NCI-H1105 treated with DMSO at 0.1 percent for 48 hours (cell line): ENCODE measurements around the gene UFSP2.
"Not testable (repeated sequence)": the region's sequence is repeated elsewhere in the genome, so short reads cannot be mapped to it uniquely, and the experiment has no call there.

Source experiments
- DNase-seq: peaks from one replicate; lab custom pipeline; 2025; lab: John Stamatoyannopoulos, UW

Gene UFSP2

GRCh38 chr4:185384061-185384460, 41.7 kb downstream of the UFSP2 start:
- DNase-seq, result no peak

DNA sequence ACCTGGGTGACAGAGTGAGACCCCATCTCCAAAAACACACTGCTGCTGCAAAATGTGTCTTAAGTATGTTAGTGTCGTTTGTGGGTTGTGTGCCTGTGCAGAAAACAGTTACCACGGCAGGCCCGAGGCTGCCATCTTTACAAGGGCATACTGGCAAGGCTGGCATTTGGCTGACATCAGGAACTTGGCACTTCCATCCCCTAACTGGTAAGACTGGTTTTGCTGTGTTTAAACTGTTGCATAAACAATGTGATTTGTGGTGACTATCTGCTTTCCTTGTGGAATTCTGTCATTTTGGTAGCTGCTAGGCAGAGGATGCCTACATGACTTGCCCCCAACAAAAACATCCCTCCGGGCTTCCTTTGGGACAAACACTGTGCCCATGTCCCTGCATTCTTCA, 42.3 kb downstream of the UFSP2 start:
- DNase-seq, result no peak

DNA sequence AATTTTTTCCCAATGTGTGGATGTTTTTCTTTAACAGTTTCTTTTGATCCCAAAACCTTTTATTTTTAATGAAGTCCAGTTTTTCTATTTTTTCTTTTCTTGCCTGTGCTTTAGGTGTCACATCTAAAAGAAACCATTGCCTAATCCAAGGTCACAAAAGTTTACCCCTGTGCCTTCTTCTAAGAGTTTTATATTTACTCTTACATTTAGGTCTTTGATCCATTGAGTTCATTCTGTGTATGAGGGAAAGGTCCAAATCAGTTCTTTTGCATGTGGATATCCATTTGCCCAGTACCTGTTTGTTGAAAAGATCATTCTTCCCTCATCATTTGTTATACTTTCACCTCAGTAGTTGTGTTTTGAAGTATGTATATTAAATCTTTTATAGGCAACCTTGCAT, 43.0 kb downstream of the UFSP2 start:
- DNase-seq, result no peak

DNA sequence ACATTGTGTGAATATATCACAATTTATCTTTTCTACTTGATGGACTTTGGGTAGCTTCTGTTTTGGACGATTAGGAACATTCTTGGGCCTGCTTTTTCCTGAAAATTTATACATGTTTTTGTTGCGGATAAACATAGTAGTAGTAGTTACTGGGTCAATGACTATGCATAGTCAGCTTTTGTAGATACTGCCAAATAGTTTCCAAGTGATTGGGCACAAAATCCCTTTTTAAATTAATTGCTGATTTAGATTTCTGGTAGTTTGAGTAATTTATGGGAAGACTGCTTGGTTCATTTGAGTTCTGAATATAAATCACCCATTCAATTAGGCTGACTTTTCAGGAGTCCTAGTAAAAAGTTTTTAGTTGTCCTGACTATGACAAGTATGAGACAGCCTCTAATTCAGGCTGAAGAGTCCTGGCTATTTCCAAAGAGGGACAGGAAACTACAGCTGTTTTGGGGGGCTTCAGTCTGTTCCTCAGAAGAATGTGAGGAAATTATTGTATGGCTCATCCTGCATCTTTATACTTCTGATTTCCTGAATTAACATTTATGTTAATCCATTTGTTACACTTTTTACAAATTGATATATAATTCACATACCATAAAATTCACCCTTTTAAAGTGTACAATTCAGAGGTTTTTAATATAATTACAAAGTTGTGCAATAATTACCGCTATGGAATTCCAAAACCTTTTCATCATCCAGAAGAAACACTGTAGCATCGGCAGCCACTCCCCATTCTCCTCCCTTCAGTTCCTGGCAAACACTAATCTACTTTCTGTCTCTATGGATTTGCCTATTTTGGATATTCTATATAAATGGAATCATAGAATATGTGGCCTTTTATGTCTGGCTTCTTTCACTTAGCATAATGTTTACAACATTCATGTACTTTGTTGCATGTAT, 44.2 kb downstream of the UFSP2 start:
- DNase-seq, result no peak

- no peak for DNase-seq
These were observed 45.4 kb downstream of the UFSP2 start for GRCh38 chr4:185380320-185380719.

GRCh38 chr4:185379326-185380295, 46.2 kb downstream of the UFSP2 start:
- no peak for DNase-seq

- DNase-seq, result no peak
These were observed 47.5 kb downstream of the UFSP2 start for GRCh38 chr4:185378264-185378663.

DNA sequence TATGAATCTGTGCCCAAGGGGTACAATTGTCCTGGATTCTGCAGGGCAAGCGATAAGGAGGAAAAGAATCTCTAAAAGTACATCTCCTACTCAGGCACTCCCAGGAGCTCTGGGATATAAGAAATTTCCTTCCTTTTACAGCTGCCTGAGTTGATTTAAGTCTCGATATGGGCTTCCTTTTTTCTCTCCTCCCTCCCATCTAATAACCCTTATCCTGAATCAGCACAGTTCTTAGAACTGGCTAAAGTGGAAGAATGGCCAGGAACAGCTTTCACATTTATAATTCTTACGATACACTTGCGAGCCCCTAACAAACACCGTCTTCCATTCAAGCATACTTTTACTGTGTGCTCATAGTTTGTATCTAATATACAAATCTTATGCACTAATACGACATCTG, 51.2 kb downstream of the UFSP2 start:
- DNase-seq, result no peak

- no peak for DNase-seq
These were observed 51.7 kb downstream of the UFSP2 start for GRCh38 chr4:185374027-185374426.

GRCh38 chr4:185371702-185372101, 54.1 kb downstream of the UFSP2 start:
- DNase-seq, result no peak

DNA sequence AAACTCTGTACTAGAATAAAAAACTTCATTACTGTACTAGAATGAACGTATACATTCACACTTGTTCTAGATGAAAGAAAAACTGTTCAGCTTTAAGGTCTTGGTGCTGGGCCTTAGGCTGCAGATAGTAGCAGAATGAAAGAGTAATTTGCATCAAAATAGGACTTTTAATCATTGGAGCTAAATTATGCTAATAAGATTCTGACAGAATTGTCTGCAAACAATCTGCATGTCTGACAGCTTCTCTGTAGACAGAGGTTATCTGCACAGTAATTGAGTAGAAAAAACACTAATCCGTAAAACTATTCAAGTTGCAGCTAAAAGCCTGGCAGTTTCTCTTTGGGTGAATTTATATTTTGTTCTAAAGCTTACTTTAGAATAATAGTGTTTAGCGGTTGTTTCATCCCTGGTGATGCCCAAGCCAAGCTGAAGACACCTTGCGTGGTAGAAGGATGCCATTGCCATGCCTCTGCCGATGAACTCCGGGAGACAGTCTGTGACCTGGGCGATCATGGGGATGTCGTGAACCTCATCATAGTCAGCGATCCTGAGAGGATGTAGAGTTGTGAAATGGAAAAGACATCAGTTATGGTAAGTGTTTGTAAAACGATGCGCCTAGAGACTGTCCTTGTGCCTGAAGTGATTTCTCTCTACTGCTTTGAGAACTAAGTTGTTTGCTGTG, 55.4 kb downstream of the UFSP2 start:
- DNase-seq, result no peak

GRCh38 chr4:185369731-185370130, 56.0 kb downstream of the UFSP2 start:
- no peak for DNase-seq

DNA sequence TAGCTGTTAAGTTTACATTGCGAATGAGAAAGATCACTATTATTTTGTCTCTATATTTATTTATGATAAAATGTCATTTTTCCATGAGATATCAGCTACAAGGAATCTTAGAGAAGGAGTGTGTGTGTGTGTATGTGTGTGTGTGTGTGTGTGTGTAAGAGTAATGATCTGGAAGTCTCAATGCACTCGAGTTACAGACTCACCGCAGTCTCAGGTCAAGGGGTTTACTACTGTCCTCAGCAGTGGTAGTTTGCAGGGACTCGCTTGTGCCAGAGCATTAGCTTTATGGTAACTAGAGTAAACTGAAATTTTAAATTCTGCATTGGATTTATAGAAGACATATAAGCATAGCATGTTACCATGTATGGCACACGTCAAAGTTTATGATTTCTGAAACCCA, 60.9 kb downstream of the UFSP2 start:
- DNase-seq, result no peak

GRCh38 chr4:185363251-185363650, 62.5 kb downstream of the UFSP2 start:
- DNase-seq, result no peak

- DNase-seq, result not testable (repeated sequence)
These were observed 63.2 kb downstream of the UFSP2 start for GRCh38 chr4:185362570-185362969.

GRCh38 chr4:185361872-185362271, 63.9 kb downstream of the UFSP2 start:
- no peak for DNase-seq

DNA sequence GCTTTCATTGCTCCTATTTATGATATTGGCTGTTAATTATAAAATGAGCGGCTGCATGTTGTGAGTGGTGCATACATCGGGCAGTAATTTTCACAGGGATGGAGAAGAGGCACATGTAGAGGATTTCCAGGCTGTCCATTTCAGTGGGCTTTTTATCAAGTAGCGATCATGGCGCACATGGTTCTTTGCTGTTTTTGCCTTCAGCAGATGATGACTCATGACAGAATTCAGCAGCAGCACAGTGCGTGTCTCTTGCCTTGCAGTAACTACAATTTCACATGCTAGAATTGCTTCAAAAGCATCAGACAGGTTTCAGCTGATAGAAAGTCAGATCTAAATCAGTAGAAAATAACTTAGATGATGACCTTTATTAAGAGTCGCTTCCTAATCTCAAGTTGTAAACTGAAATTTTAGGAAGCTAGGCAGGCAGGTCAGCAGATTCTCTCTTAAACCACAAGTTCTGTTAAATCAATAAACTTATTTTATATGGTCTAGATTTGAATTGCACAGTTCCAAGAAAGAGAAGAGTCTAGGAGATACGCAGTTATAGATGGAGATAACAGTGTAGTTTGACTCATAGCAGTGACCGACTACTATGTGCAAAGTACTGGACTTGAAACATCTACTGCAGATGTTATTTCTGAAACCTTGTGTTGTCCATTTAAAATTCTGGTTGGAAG, 65.9 kb downstream of the UFSP2 start:
- no peak for DNase-seq

- DNase-seq, result no peak
These were observed 66.8 kb downstream of the UFSP2 start for GRCh38 chr4:185358959-185359358.

DNA sequence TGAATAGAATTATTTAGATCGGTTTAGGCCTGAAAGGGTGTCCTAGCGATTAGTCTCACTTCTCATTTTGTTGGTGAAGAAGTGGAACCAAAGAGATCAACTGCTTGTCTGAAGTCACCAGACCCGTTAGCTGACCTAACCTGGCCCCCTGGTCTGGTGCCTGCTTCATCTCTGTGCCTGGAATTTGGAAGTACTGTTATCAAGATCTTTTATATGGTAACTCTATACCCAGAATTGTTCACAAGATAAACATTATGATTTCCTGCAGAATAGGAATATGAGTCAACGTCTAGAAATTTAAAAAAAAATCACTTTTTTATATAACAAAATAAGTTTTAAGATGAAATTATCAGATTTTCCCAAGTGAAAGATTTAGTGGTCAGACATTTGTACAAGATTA, 67.2 kb downstream of the UFSP2 start:
- DNase-seq, result no peak

- DNase-seq, result no peak
These were observed 67.9 kb downstream of the UFSP2 start for GRCh38 chr4:185357733-185358440.

DNA sequence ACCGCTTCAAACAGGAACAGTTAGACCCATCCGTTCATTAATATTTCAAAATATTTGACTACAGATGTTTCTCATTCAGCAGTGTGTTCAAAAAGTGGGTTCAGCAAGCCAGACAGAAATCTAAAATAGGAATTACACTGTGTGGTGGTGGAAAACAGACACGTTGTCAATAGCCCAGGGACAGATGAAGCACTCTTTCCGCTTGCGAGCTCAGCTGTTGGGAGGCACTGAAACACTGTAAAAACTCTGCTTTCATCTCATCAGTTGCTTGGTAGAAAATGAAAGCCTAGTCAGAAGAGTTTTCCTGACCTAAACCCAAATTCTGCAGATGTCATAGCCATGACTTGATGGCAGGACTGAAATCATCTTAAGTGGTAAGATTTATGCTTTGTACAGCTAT, 68.6 kb downstream of the UFSP2 start:
- DNase-seq, result no peak
